Liver (tissue), 9 donors: ENCODE results near the gene LY86. TPM values are rescaled to one million over a fixed set of nuclear protein-coding genes. Genes with fewer than 3 reads are reported as not detected.
A peak's percentile ranks its signal among the peaks of the same experiment; 100 is the strongest.

Experiments used
- DNase-seq: peaks from one replicate; pipeline ENCODE4 v3.0.0-alpha.2; 2017; ENCODE audit warnings: low spot score
- H3K27ac ChIP-seq, 2 donors: one replicate each; pipeline ENCODE4 v1.7.0; 2013; ENCODE audit warnings: inconsistent platforms in 2 of 2, low read length in 2 of 2, control low read depth in 1 of 2, low read depth in 1 of 2, mild to moderate bottlenecking in 1 of 2
- H3K27me3 ChIP-seq, 4 donors: one replicate each; pipeline versions ENCODE4 v1.6.1 to v1.7.0; 2013; ENCODE audit warnings: low read length in 3 of 4, inconsistent platforms in 1 of 4, mild to moderate bottlenecking in 1 of 4, moderate library complexity in 1 of 4; ENCODE audit not compliant: control insufficient read depth in 4 of 4, insufficient read depth in 4 of 4
- H3K36me3 ChIP-seq, 4 donors: one replicate each; pipeline versions ENCODE4 v1.6.1 to v1.7.0; 2013; ENCODE audit warnings: low read length in 3 of 4, mild to moderate bottlenecking in 3 of 4, low read depth in 1 of 4, moderate library complexity in 1 of 4; ENCODE audit not compliant: control insufficient read depth in 4 of 4, insufficient read depth in 3 of 4
- H3K4me1 ChIP-seq, 4 donors: one replicate each; pipeline versions ENCODE4 v1.6.1 to v1.7.0; 2013; ENCODE audit warnings: low read length in 3 of 4, mild to moderate bottlenecking in 3 of 4, moderate library complexity in 1 of 4; ENCODE audit not compliant: control insufficient read depth in 4 of 4, insufficient read depth in 4 of 4
- H3K4me3 ChIP-seq, 3 donors: one replicate each; pipeline versions ENCODE4 v1.6.1 to v1.7.0; 2013; ENCODE audit warnings: low read length in 3 of 3, control low read depth in 1 of 3, low read depth in 1 of 3, mild to moderate bottlenecking in 1 of 3
- H3K9ac ChIP-seq, 2 donors: one replicate each; pipeline ENCODE4 v1.7.0; 2013; ENCODE audit warnings: low read length in 2 of 2, mild to moderate bottlenecking in 2 of 2, moderate library complexity in 2 of 2, control low read depth in 1 of 2, low read depth in 1 of 2
- H3K9me3 ChIP-seq, 4 donors: one replicate each; pipeline versions ENCODE4 v1.6.1 to v1.7.0; 2013; ENCODE audit warnings: low read length in 3 of 4; ENCODE audit not compliant: control insufficient read depth in 4 of 4
- CTCF ChIP-seq: fragments of 150-350 bp; IDR thresholded peaks from 2 replicates; pipeline ENCODE4 v1.5.1; 2017; ENCODE audit warnings: improper control_type of control experiment, low read depth, low read length; ENCODE audit not compliant: missing input control
- EGR1 ChIP-seq, 2 donors: IDR thresholded peaks; 2 replicates each; pipeline ENCODE4 v1.6.1; 2016 to 2018; ENCODE audit warnings: antibody characterized with exemption in 2 of 2, low read depth in 2 of 2
- FOXA2 ChIP-seq: IDR thresholded peaks from 2 replicates; pipeline ENCODE4 v1.6.1; 2016; ENCODE audit warnings: antibody characterized with exemption
- GABPA ChIP-seq, 2 donors: IDR thresholded peaks in 1 of 2; conservative IDR thresholded peaks in 1 of 2; 2 replicates each; pipeline ENCODE4 v1.6.1; 2016; ENCODE audit warnings: antibody characterized with exemption in 2 of 2, mild to moderate bottlenecking in 1 of 2, moderate library complexity in 1 of 2
- NR2F2 ChIP-seq: IDR thresholded peaks from 2 replicates; pipeline ENCODE4 v1.6.1; 2016; ENCODE audit warnings: antibody characterized with exemption
- RAD21 ChIP-seq, 2 donors: IDR thresholded peaks; 2 replicates each; pipeline ENCODE4 v1.6.1; 2016; ENCODE audit warnings: antibody characterized with exemption in 2 of 2, mild to moderate bottlenecking in 2 of 2
- RXRA ChIP-seq, 2 donors: IDR thresholded peaks; 2 replicates each; pipeline ENCODE4 v1.6.1; 2017 to 2018; ENCODE audit warnings: antibody characterized with exemption in 2 of 2, mild to moderate bottlenecking in 1 of 2
- ZBTB33 ChIP-seq: IDR thresholded peaks from 2 replicates; pipeline ENCODE4 v1.6.1; 2016; ENCODE audit warnings: antibody characterized with exemption
- WGBS: extraction: QIAGEN DNeasy Blood & Tissue Kit; methylation state at CpG from one replicate; pipeline ENCODE4 v1.1.7; 2013; 5-methylcytosine and 5-hydroxymethylcytosine counted together
- polyA plus RNA-seq, 2 donors: library from polyadenylated mRNA; stranded (reverse) in 1 of 2; unstranded in 1 of 2; fragments of 200-250 nt in 1 of 2; fragments of >200 nt in 1 of 2; fragmentation: Nextera tagmentation in 1 of 2; extraction: Ambion mirVana in 1 of 2; gene quantifications; one replicate each; pipeline versions ENCODE4 v1.2.1 to v1.2.3, GENCODE V29; 2013 to 2015
- total RNA-seq, 2 donors: library from RNA; depleted of rRNA; stranded (reverse); fragments of >200 nt; gene quantifications; one replicate each; pipeline ENCODE4 v1.2.3, GENCODE V29; 2014
- TF ChIP-seq, protein P1 (sequence below): IDR thresholded peaks from 2 replicates; pipeline ENCODE4 v1.6.1; 2016; ENCODE audit warnings: antibody characterized with exemption
- donor health status: healthy.
- donor health status: healthy.
- donor health status: healthy.
- donor health status: healthy.
- donor health status: healthy.

LY86 gene
- total and polyA plus RNA-seq, 4 donors: 1.4 to 7.8 (median 3.7) TPM

DNA sequence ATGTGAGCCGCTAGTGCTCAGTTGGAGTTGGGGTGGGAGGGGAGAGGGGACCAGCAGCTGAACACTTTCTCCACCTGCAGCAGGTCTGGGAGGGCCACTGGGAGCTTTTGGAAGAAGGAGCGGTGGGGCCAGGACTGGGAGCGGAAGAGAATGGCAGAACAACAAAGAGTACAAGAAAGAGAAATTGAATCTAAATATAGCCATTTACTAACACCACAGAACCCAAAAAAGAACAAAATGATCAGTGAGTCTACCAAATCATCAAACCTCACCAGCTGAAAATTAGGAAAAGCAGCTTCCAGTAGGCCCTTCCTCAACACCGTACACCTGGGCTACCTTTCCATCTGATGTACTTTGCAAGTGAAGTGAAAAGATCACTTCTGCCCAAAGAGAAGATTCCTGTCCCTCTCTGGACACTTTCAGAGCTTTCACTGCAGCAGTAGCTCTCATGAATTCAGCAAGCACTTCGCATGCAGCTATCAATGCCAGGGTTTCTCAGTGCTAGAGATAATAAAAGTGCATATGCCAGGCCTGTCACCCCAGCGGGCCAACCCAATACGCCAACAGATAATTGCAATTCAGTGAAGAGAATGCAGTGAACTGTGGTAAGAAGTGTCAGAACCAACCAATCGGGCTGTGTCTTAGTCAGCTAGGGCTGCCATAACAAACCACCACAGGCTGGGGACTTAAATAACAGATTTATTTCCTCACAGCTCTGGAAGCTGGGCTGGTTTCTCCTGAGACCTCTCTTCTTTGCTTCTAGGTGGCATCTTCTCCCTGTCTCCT lies 597 bp downstream of the LY86 start:
- DNase-seq: no peak
- TF ChIP-seq RXRA (IDR thresholded peaks at IDR 0.05) (no peak), FOXA2 (no peak), NR2F2 (no peak), CTCF (no peak)
- 65% methylated on average over 8 of the region's 8 CpGs for WGBS
- H3K27me3 ChIP-seq: no peaks in the 10 kb centered on the region
- no peak overlapping the region for H3K9ac ChIP-seq
- H3K36me3 ChIP-seq: no peaks in the 10 kb centered on the region
- H3K4me3 ChIP-seq: no peak overlapping the region
- H3K27ac ChIP-seq: peak overlapping the region in 1 of 2 donors; percentile 37
- H3K4me1 ChIP-seq: peaks cover 0 to 4% (median 0%) of the 10 kb centered on the region in 4 donors
- no peaks in the 10 kb centered on the region for H3K9me3 ChIP-seq

- no peaks in the 10 kb centered on the region for H3K9me3 ChIP-seq
- H3K36me3 ChIP-seq: no peaks in the 10 kb centered on the region
- peaks cover 0 to 4% (median 0%) of the 10 kb centered on the region in 4 donors for H3K4me1 ChIP-seq
- 64% methylated on average over 2 of the region's 2 CpGs for WGBS
- no peak overlapping the region for H3K27ac ChIP-seq
- H3K4me3 ChIP-seq: no peak overlapping the region
- no peaks in the 10 kb centered on the region for H3K27me3 ChIP-seq
- no peak for DNase-seq
- TF ChIP-seq ZBTB33 (no peak), EGR1 (IDR thresholded peaks at IDR 0.05; ENCODE audit: low read depth in 2 of 2) (no peak)
- TF ChIP-seq, protein P1, sequence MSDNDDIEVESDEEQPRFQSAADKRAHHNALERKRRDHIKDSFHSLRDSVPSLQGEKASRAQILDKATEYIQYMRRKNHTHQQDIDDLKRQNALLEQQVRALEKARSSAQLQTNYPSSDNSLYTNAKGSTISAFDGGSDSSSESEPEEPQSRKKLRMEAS: no peak
- H3K9ac ChIP-seq: no peak overlapping the region
Observed at GRCh38 chr6:6590530-6590929, 2.0 kb downstream of the LY86 start.

GRCh38 chr6:6591778-6592465 lies 3.4 kb downstream of the LY86 start:
- TF ChIP-seq ZBTB33 (no peak), RAD21 (IDR thresholded peaks at IDR 0.05) (peak in 1 of 2 donors; percentile 10), NR2F2 (peak; percentile 55), GABPA (IDR thresholded peaks at IDR 0.05 in 1 of 2, conservative IDR thresholded peaks at IDR 0.05 in 1 of 2) (no peak)
- Histone ChIP-seq H3K4me3 (no peak overlapping the region), H3K4me1 (peaks cover 0 to 6% (median 0%) of the 10 kb centered on the region in 4 donors), H3K27ac (peak overlapping the region; percentile 46 to 58), H3K9ac (no peak overlapping the region), H3K9me3 (no peaks in the 10 kb centered on the region), H3K27me3 (no peaks in the 10 kb centered on the region), H3K36me3 (no peaks in the 10 kb centered on the region)
- DNase-seq: no peak
- WGBS: 73% methylated on average over 9 of the region's 9 CpGs
